AG08395 (cell line): ENCODE results near the gene RBAK.
"Not testable (repeated sequence)": the region's sequence is repeated elsewhere in the genome, so short reads cannot be mapped to it uniquely, and the experiment has no call there.

Experiments
- DNase-seq: peaks from one replicate; pipeline ENCODE4 v3.0.0; 2012; ENCODE audit warnings: mixed read lengths, low spot score

RBAK gene

DNA sequence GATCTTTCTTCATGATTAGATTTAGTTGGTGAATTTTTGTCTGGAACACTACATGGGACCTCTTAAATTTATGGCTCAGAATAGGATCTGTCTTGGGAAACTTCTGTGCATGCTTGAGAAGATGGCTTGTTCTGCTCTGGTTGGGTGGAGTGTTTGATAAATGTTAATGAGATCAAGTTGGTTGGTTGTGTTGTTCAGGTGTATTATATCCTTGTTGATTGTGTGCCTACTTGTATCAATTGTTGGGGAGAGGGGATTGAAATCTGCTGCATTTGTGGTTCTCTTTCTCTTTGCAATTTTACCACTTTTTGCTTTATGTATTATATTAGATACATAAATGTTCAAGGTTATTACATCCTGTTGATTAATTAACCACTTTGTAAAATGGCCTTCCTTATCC is 6.1 kb downstream of the RBAK start:
- DNase-seq = not testable (repeated sequence)

DNA sequence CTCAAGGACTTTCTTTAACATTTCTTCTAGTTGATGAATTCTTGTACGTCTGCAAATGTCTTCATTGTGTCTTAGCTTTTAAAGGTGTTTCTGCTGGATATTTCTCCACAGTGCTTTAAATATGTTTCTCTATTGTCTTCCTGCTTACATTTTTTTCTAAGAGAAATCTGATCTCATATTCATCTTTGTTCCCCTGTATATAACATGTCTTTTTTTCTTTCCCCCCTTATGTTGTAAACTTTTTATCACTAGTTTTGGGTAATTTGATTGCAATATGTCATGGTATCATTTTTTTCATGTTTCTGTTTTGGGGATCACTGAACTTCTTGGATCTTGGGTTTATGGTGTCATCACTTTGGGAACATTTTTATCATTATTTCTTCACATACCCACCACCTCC is 7.5 kb downstream of the RBAK start:
- DNase-seq = no peak

DNA sequence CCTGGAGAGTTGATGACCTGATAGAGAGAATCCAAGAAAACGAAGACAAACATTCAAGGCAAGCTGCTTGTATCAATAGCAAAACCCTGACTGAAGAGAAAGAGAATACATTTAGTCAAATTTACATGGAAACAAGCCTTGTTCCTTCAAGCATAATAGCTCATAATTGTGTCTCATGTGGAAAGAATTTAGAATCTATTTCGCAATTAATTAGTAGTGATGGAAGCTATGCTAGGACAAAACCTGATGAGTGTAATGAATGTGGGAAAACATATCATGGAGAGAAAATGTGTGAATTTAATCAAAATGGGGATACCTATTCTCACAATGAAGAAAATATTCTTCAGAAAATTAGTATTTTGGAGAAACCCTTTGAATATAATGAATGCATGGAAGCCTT is 18.0 kb downstream of the RBAK start:
- DNase-seq = no peak

DNA sequence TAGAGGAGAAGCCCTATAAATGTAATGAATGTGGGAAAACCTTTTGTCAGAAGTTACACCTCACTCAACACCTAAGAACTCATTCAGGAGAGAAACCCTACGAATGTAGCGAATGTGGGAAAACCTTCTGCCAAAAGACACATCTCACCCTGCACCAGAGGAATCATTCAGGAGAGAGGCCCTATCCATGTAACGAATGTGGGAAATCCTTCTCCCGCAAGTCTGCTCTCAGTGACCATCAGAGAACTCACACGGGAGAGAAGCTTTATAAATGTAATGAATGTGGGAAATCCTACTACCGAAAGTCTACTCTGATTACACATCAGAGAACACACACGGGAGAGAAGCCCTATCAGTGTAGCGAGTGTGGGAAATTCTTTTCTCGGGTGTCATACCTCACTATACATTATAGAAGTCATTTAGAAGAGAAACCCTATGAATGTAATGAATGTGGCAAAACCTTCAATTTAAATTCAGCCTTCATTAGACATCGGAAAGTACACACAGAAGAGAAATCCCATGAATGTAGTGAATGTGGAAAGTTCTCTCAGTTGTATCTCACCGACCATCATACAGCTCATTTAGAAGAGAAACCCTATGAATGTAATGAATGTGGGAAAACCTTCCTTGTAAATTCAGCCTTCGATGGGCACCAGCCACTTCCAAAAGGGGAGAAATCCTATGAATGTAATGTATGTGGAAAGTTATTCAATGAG is 18.9 kb downstream of the RBAK start:
- DNase-seq = no peak

DNA sequence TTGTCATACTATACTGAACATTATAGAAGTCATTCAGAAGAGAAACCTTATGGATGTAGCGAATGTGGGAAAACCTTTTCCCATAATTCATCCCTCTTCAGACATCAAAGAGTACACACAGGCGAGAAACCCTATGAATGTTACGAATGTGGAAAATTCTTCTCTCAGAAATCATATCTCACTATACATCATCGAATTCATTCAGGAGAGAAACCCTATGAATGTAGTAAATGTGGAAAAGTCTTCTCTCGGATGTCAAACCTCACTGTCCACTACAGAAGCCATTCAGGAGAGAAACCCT is 19.4 kb downstream of the RBAK start:
- DNase-seq = no peak

DNA sequence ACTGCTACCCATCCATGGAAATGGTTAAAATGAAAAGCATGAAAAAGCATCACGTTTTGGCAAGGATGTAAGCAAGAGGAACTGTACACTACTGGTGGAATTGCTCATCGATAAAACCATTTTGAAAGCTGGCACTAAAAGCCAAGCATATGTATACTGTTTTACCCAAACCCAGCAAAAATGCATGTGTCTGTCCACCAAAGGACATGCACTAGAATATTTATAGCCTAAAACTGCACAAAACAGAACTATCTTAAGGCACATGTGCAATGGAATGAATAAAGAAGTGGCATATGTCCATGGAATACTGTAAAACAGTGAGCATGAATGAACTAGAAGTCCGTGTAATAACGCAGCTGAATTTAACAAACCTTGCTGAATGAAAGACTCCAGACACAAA is 22.9 kb downstream of the RBAK start:
- no peak for DNase-seq

DNA sequence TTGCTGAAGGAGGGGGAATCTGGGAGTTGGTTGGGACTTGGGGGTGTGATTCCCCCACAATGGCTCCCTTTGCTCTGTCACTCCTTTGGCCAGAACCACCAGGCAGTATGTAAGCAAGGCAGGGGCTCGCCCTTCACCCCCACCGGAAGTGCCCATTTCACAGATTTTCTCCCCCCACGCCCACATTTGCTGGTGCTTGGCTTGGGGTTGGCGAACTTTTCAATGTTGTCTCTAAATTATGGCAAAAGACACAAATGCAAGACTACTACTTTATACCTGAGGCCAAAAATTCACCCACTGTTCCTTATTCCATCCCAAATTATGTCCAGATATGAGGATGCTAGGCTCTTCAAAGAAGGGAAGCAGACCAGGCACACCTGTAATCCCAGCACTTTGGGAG is 24.5 kb downstream of the RBAK start:
- no peak for DNase-seq

DNA sequence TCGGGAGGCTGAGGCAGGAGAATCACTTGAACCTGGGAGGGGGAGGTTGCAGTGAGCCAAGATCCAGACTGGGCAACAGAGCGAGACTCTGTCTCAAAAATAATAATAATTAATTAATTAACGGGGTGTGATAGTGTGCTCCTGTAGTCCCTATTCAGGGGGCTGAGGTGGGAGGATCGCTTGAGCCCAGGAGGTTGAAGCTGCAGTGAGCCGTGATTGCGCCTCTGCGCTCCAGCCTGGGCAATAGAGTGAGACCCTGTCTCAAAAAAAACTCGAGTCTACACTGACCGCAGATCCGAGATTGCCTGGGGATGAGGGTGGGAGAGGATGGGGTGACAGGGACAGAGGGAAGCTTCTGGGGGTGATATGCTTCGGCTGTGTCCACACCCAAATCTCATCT is 29.5 kb downstream of the RBAK start:
- DNase-seq = not testable (repeated sequence)

DNA sequence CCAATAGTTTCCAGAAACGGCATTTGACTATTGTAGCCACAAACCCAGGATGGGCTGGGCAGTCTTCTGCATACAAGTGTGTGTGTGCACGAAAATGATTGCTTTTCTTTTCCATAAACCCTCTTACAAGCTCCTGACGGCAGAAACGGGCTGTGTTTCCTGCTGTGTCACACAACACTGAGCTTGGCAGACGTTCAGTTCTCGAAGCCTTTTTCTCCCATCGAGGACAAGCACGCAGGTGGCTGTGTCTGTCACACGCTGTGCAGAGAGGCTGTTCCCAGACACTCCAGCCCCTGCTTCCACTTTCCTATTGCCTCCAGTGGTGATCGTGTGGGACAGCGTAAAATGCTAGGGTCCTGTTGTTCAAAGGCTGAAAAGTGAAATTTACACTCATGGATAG is 32.1 kb downstream of the RBAK start:
- DNase-seq = no peak

DNA sequence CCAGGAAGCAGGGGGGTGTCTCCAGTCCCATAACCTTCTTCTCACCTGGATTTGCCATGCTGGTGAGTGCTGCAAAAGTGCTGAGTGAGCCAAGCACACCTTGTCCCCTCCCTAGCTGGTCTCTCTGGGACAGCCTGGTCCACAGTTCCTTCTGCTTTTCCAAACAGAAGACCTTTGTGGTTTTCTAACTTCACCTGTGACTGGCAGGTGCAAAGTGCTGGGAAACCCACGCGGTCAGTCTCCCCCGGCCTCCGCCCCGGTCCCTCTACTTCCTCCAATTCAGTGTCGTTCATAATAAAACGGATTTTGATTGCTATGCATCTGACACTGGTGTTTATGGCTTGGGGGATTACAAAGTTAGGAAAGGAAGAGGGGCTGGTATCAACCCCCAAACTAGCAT is 37.1 kb downstream of the RBAK start:
- DNase-seq = no peak

DNA sequence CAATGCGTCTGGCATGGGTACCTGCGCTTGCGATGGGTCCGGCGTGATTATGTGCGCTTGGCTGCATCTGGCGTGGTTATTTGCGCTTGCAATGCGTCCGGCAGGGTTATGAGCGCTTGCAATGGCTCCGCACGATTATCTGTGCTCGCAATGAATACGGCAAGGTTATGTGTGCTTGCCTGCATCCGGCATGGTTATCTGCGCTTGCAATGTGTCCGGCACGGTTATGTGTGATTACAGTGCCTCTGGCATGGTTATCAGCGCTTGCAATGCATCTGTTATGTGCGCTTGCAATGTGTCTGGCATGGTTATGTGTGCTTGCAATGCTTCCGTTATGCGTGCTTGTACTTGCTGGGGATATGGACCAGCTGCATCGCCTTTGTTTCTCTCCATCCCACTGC is 37.7 kb downstream of the RBAK start:
- no peak for DNase-seq

DNA sequence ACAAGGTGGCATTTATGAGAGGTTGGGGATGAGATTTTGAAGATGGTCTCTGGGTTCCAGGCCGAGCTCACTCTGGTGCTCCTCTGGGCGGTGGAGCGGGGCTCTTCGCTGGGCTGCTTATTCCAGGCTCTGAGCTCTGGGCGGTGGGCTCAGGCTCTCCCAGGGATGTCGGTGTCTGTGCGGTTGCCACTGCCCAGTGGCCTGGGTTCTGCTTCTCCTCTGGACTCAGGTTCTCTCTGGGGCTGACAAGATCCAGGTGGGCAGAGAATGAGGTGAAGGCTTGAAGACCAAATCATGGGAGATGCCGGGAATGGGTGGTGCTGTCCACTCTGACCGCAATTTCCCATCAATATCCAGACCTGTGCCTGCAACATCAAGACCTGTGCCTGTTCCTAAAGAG is 40.6 kb downstream of the RBAK start:
- no peak for DNase-seq

DNA sequence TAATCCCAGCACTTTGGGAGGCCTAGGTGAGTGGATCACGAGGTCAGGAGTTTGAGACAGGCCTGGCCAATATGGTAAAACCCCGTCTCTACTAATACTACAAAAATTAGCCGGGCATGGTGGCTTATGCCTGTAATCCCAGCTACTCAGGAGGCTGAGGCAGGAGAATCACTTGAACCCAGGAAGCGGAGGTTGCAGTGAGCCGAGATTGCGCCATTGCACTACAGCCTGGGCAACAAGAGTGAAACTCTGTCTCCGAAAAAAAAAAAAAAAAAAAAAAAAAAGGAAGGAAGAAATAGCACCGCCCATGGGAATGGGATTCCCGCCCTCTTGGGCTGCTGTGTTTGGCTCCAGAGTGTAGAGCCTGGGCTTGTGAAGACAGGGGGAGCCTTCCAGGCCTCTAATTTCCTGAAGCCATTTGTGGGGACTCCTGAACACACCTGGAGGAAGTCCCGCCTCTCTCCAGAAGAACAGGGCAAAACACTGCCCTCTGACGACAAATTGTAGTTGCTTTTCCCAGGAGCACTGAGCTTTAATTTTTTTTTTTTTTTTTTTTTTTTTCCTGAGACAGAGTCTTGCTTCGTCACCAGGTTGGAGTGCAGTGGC is 42.7 kb downstream of the RBAK start:
- DNase-seq = not testable (repeated sequence)

DNA sequence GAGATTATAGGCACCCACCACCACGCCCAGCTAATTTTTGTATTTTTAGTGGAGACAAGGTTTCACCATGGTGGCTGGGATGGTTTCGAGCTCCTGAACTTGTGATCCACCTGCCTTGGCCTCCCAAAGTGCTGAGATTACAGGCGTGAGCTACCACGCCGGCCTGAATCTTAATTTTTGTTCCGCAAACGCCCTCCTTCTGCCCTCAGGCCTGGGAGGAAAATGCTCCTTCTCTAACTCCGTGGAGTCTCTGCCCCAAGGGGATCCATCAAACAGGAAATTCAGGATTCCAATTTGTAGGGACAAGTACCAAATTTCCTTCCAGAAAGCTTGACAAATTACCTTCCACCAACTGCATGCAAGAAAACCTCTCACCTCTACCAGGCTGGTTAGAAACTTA is 43.2 kb downstream of the RBAK start:
- no peak for DNase-seq

DNA sequence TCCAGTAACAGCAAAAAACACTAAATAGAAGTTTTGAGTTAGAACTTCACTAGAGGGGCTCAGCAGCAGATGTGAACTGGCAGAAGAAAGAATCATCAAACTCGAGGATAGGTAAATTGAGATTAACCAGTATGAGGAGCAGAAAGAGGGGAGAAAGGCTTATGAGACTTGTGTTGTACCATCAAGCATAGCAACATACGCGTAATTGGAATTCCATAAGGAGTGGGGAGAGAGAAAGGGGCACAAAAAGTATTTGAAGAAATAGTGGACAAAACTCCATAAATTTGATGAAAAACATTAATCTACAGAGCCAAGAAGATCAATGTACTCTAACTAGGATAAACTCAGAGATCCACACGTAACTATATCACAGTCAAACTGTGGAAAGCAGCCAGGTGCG is 48.3 kb downstream of the RBAK start:
- DNase-seq = no peak

DNA sequence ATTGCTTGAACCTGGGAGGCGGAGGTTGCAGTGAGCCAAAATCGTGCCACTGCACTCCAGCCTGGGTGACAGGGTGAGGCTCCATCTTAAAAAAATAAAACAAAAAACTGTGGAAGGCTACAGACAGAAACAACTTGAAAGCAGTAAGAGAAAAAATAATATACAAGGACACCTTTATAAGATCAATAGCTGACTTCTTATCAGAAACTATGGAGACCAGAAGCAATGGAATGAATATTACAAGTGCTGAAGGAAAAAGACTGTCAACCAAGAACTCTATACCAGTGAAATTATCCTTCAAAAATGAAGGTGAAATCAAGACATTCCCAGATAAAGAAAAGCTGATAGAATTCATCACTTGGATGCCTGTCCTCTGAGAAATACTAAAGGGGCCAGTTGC is 49.0 kb downstream of the RBAK start:
- DNase-seq = no peak

DNA sequence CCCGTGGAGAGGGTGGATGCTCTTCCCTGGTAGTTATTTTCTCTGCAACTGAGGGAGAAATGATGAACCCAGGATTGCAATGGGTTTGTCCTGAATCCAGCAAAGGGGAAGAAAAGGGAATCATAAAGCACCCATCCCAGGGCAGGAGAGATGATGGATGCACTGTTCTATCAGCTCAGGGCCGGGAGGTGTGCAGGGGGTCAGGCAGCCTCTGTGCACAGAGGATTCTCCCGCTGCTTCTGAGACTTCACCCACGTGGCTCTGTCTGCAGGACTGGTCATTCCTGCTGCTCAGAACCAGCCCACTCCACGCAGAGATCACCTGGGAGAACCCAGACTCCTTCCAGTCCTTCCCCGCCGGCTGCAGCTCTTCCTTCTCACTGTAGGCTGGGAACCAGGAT is 70.7 kb downstream of the RBAK start:
- no peak for DNase-seq

DNA sequence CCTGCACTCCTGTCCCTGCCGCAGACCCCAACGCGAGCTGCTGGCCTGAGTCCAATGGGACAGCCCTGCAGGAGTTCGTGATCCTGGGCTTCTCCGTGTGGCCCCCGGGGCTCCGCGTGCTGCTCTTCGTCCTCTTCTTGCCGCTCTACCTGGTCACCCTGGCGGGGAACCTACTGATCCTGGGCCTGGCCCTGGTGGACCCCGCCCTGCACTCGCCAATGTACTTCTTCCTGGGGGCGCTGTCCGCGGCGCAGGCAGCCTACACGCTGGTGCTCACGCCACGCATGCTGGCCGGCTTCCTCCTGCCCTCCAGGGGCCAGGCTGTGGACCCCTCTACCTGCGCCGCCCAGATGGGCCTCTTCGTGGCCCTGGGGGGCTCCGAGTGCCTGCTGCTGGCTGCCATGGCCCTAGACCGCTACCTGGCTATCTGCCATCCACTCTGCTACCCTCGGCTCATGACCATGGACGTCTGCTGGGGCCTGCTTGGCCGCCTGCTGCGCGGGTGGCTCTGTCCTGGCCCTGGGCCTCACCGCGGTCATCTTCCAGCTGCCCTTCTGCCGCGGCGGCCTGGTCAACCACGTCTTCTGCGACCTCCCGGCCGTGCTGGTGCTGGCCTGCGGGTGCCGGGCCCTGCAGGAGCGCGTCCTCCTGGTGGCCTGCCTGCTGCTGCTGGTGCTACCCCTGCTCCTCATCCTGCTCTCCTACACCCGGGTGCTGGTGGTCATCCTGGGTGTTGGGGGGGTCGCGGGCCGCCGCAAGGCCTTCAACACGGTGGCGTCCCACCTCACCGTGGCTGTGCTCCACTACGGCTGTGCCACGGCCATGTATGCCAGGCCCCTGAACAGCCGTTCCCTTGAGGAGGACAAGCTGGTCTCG is 71.7 kb downstream of the RBAK start:
- DNase-seq = no peak
